Mesenchymal stem cell (in vitro differentiated cells and primary cell): ENCODE results near the gene IFNG-AS1.

Experiments
- DNase-seq: peaks from one replicate; pipeline ENCODE4 v3.0.0-alpha.2; 2013
- H2AFZ ChIP-seq: one replicate; pipeline ENCODE4 v1.6.1; 2013; ENCODE audit warnings: low read depth, mild to moderate bottlenecking, control low read depth, inconsistent platforms, low read length, moderate library complexity
- H2AK5ac ChIP-seq: 2 replicates; pipeline ENCODE4 v1.6.1; 2013; ENCODE audit warnings: low read length, moderate library complexity, mild to moderate bottlenecking, inconsistent platforms; ENCODE audit not compliant: severe bottlenecking
- H2BK120ac ChIP-seq: one replicate; pipeline ENCODE4 v1.6.1; 2013; ENCODE audit warnings: low read depth, mild to moderate bottlenecking, inconsistent platforms, low read length, moderate library complexity
- H2BK12ac ChIP-seq, 2 experiments: one replicate each; pipeline ENCODE4 v1.6.1; 2013; ENCODE audit warnings: inconsistent platforms in 2 of 2, low read length in 2 of 2, mild to moderate bottlenecking in 2 of 2, moderate library complexity in 2 of 2, control low read depth in 1 of 2
- H2BK15ac ChIP-seq: one replicate; pipeline ENCODE4 v1.6.1; 2013; ENCODE audit warnings: mild to moderate bottlenecking, low read depth, inconsistent platforms; ENCODE audit not compliant: poor library complexity, severe bottlenecking
- H2BK5ac ChIP-seq: 2 replicates; pipeline ENCODE4 v1.6.1; 2013; ENCODE audit warnings: low read depth, mild to moderate bottlenecking, low read length, control low read depth, inconsistent platforms; ENCODE audit not compliant: poor library complexity, severe bottlenecking
- H3K14ac ChIP-seq, 2 experiments: one replicate each; pipeline ENCODE4 v1.6.1; 2013; ENCODE audit warnings: inconsistent platforms in 2 of 2, low read length in 2 of 2, control low read depth in 1 of 2, mild to moderate bottlenecking in 1 of 2, moderate library complexity in 1 of 2
- H3K18ac ChIP-seq, 2 experiments: one replicate each; pipeline ENCODE4 v1.6.1; 2013; ENCODE audit warnings: inconsistent platforms in 2 of 2, low read length in 2 of 2, control low read depth in 1 of 2, low read depth in 1 of 2, mild to moderate bottlenecking in 1 of 2
- H3K23ac ChIP-seq, 2 experiments: one replicate each; pipeline ENCODE4 v1.6.1; 2013; ENCODE audit warnings: inconsistent platforms in 2 of 2, low read length in 2 of 2, mild to moderate bottlenecking in 2 of 2, moderate library complexity in 2 of 2, control low read depth in 1 of 2
- H3K27ac ChIP-seq: 2 replicates; pipeline ENCODE4 v1.5.1; 2013; ENCODE audit warnings: mild to moderate bottlenecking, moderate library complexity, low read length, control low read depth, inconsistent platforms; ENCODE audit not compliant: poor library complexity, severe bottlenecking
- H3K27me3 ChIP-seq, 2 experiments: 2 replicates each; pipeline versions ENCODE4 v1.6.1 to v1.7.0; 2013; ENCODE audit warnings: low read length in 2 of 2, mild to moderate bottlenecking in 2 of 2, moderate library complexity in 2 of 2, control low read depth in 1 of 2, inconsistent platforms in 1 of 2; ENCODE audit not compliant: control insufficient read depth in 1 of 2, insufficient read depth in 1 of 2
- H3K36me3 ChIP-seq, 2 experiments: 2 replicates each; pipeline versions ENCODE4 v1.6.1 to v1.7.0; 2013; ENCODE audit warnings: low read length in 2 of 2, control low read depth in 1 of 2, inconsistent platforms in 1 of 2, low read depth in 1 of 2, mild to moderate bottlenecking in 1 of 2; ENCODE audit not compliant: insufficient read depth in 2 of 2, control insufficient read depth in 1 of 2
- H3K4ac ChIP-seq, 2 experiments: one replicate each; pipeline ENCODE4 v1.6.1; 2013; ENCODE audit warnings: inconsistent platforms in 2 of 2, low read length in 2 of 2, mild to moderate bottlenecking in 2 of 2, moderate library complexity in 2 of 2, control low read depth in 1 of 2, low read depth in 1 of 2
- H3K4me1 ChIP-seq: 2 replicates; pipeline ENCODE4 v1.6.1; 2013; ENCODE audit warnings: low read depth, low read length, control low read depth; ENCODE audit not compliant: control insufficient read depth, insufficient read depth
- H3K4me2 ChIP-seq: 2 replicates; pipeline ENCODE4 v1.6.1; 2013; ENCODE audit warnings: low read length, mild to moderate bottlenecking, inconsistent platforms; ENCODE audit not compliant: poor library complexity, severe bottlenecking
- H3K4me3 ChIP-seq, 2 experiments: 2 replicates each; pipeline versions ENCODE4 v1.5.1 to v1.7.0; 2013; ENCODE audit warnings: low read length in 2 of 2, mild to moderate bottlenecking in 2 of 2, control low read depth in 1 of 2, low read depth in 1 of 2; ENCODE audit not compliant: insufficient read depth in 1 of 2
- H3K79me1 ChIP-seq: replicated peaks from 2 replicates; pipeline ENCODE4 v1.6.1; 2013; ENCODE audit warnings: mild to moderate bottlenecking, control low read depth, low read length, inconsistent platforms; ENCODE audit not compliant: poor library complexity, severe bottlenecking
- H3K9ac ChIP-seq: 2 replicates; pipeline ENCODE4 v1.7.0; 2013; ENCODE audit warnings: mild to moderate bottlenecking, low read length, moderate library complexity
- H3K9me3 ChIP-seq: 2 replicates; pipeline ENCODE4 v1.7.0; 2013; ENCODE audit warnings: mild to moderate bottlenecking, low read length; ENCODE audit not compliant: control insufficient read depth
- H4K8ac ChIP-seq: one replicate; pipeline ENCODE4 v1.6.1; 2013; ENCODE audit warnings: inconsistent platforms, mild to moderate bottlenecking, low read length, moderate library complexity
- H4K91ac ChIP-seq: one replicate; pipeline ENCODE4 v1.6.1; 2013; ENCODE audit warnings: mild to moderate bottlenecking, low read length, inconsistent platforms
- WGBS: methylation state at CpG from one replicate; pipeline ENCODE4 v1.1.7; 2013; ENCODE audit warnings: mixed read lengths; 5-methylcytosine and 5-hydroxymethylcytosine counted together

Gene IFNG-AS1

GRCh38 chr12:67968725-67969124 is 20.5 kb upstream of the IFNG-AS1 start:
- 60% methylated on average over 1 of the region's 4 CpGs for WGBS

GRCh38 chr12:67969134-67969802 is 20.0 kb upstream of the IFNG-AS1 start:
- no peak overlapping the region for H3K14ac ChIP-seq
- no peak overlapping the region for H3K27ac ChIP-seq
- no peak overlapping the region for H2AK5ac ChIP-seq
- H3K79me1 ChIP-seq = no peaks in the 10 kb centered on the region
- no peak overlapping the region for H4K91ac ChIP-seq
- no peak overlapping the region for H3K18ac ChIP-seq
- H3K4ac ChIP-seq = no peak overlapping the region
- no peaks in the 10 kb centered on the region for H3K4me1 ChIP-seq
- H2BK15ac ChIP-seq = no peak overlapping the region
- H3K36me3 ChIP-seq = no peaks in the 10 kb centered on the region
- H2BK5ac ChIP-seq = no peak overlapping the region
- WGBS = 71% methylated on average over 3 of the region's 4 CpGs
- no peak overlapping the region for H2BK12ac ChIP-seq
- DNase-seq = no peak
- H2BK120ac ChIP-seq = no peak overlapping the region
- H3K23ac ChIP-seq = no peak overlapping the region
- no peak overlapping the region for H4K8ac ChIP-seq
- H3K9ac ChIP-seq = no peak overlapping the region
- H2AFZ ChIP-seq = no peak overlapping the region
- no peaks in the 10 kb centered on the region for H3K27me3 ChIP-seq
- H3K9me3 ChIP-seq = no peaks in the 10 kb centered on the region
- H3K4me2 ChIP-seq = no peak overlapping the region
- H3K4me3 ChIP-seq = no peak overlapping the region

More at GRCh38 chr12:67968725-67969124, 20.5 kb upstream of the IFNG-AS1 start:
- Histone ChIP-seq H3K79me1 (no peaks in the 10 kb centered on the region), H3K4me3 (no peak overlapping the region), H2AK5ac (no peak overlapping the region), H2AFZ (no peak overlapping the region), H3K4me2 (no peak overlapping the region), H4K8ac (no peak overlapping the region), H3K27me3 (no peaks in the 10 kb centered on the region), H3K36me3 (no peaks in the 10 kb centered on the region), H2BK15ac (no peak overlapping the region), H3K4me1 (no peaks in the 10 kb centered on the region), H2BK12ac (no peak overlapping the region), H3K9me3 (no peaks in the 10 kb centered on the region), H3K9ac (no peak overlapping the region), H4K91ac (no peak overlapping the region), H3K14ac (no peak overlapping the region), H2BK5ac (no peak overlapping the region), H2BK120ac (no peak overlapping the region), H3K18ac (no peak overlapping the region), H3K4ac (no peak overlapping the region), H3K27ac (no peak overlapping the region), H3K23ac (no peak overlapping the region)
- DNase-seq = no peak

- Histone ChIP-seq H3K4me1 (peaks cover 1% of the 10 kb centered on the region), H3K23ac (no peak overlapping the region), H2BK15ac (no peak overlapping the region), H2BK120ac (no peak overlapping the region), H3K36me3 (no peaks in the 10 kb centered on the region), H4K8ac (no peak overlapping the region), H4K91ac (no peak overlapping the region), H3K27ac (no peak overlapping the region), H3K79me1 (no peaks in the 10 kb centered on the region), H3K27me3 (no peaks in the 10 kb centered on the region), H3K14ac (no peak overlapping the region), H3K4ac (no peak overlapping the region), H3K4me3 (no peak overlapping the region), H3K9ac (no peak overlapping the region), H3K4me2 (no peak overlapping the region), H3K18ac (no peak overlapping the region), H2AK5ac (no peak overlapping the region), H2BK5ac (no peak overlapping the region), H2AFZ (no peak overlapping the region), H3K9me3 (no peaks in the 10 kb centered on the region), H2BK12ac (no peak overlapping the region)
- no peak for DNase-seq
- 94% methylated on average over 1 of the region's 1 CpG for WGBS
These were observed 11.6 kb upstream of the IFNG-AS1 start for GRCh38 chr12:67977668-67978067.

- H2BK5ac ChIP-seq = no peak overlapping the region
- no peaks in the 10 kb centered on the region for H3K9me3 ChIP-seq
- no peak overlapping the region for H3K4me2 ChIP-seq
- no peaks in the 10 kb centered on the region for H3K36me3 ChIP-seq
- H3K23ac ChIP-seq = no peak overlapping the region
- no peak overlapping the region for H2BK12ac ChIP-seq
- H3K4me3 ChIP-seq = no peak overlapping the region
- no peaks in the 10 kb centered on the region for H3K79me1 ChIP-seq
- H3K14ac ChIP-seq = no peak overlapping the region
- H3K27me3 ChIP-seq = no peaks in the 10 kb centered on the region
- H2AFZ ChIP-seq = no peak overlapping the region
- no peak overlapping the region for H3K27ac ChIP-seq
- no peak overlapping the region for H2AK5ac ChIP-seq
- 100% methylated on average over 1 of the region's 1 CpG for WGBS
- H3K9ac ChIP-seq = no peak overlapping the region
- H2BK15ac ChIP-seq = no peak overlapping the region
- no peak overlapping the region for H4K91ac ChIP-seq
- H3K4me1 ChIP-seq = peaks cover 1% of the 10 kb centered on the region
- H3K4ac ChIP-seq = no peak overlapping the region
- H4K8ac ChIP-seq = no peak overlapping the region
- H2BK120ac ChIP-seq = no peak overlapping the region
- H3K18ac ChIP-seq = no peak overlapping the region
- no peak for DNase-seq
These were observed 8.9 kb upstream of the IFNG-AS1 start for GRCh38 chr12:67980391-67980790.
